ENCODE results near the gene NT5E. TPM values are rescaled to one million over a fixed set of nuclear protein-coding genes. Genes with fewer than 3 reads are reported as not detected.

Gene NT5E
- total RNA-seq, 4 donors from 2014 or later = 15.5 to 38.8 (median 22.7) TPM

GRCh38 chr6:85422996-85423395 is 26.9 kb upstream of the NT5E start:
- TF ChIP-seq, protein P1, sequence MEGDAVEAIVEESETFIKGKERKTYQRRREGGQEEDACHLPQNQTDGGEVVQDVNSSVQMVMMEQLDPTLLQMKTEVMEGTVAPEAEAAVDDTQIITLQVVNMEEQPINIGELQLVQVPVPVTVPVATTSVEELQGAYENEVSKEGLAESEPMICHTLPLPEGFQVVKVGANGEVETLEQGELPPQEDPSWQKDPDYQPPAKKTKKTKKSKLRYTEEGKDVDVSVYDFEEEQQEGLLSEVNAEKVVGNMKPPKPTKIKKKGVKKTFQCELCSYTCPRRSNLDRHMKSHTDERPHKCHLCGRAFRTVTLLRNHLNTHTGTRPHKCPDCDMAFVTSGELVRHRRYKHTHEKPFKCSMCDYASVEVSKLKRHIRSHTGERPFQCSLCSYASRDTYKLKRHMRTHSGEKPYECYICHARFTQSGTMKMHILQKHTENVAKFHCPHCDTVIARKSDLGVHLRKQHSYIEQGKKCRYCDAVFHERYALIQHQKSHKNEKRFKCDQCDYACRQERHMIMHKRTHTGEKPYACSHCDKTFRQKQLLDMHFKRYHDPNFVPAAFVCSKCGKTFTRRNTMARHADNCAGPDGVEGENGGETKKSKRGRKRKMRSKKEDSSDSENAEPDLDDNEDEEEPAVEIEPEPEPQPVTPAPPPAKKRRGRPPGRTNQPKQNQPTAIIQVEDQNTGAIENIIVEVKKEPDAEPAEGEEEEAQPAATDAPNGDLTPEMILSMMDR (IDR thresholded peaks at IDR 0.05; ENCODE audit: low read depth) = no peak

DNA sequence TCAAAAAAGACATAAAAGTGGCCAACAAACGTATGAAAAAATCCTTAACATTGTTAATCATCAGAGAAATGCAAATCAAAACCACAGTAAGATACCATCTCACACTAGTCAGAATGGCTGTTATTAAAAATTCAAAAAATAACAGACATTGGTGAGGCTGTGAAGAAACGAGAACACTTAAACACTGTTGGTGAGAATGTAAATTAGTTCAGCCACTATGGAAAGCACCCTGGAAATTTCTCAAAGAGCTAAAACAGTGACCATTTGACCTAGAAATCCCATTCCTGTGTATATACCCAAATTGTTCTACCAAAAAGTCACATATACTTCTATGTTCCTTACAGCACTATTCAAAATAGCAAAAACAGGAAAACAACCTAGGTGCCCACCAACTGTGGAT is 24.9 kb upstream of the NT5E start:
- TF ChIP-seq, protein P1 (IDR thresholded peaks at IDR 0.05; ENCODE audit: low read depth) = no peak

- TF ChIP-seq, protein P1 (IDR thresholded peaks at IDR 0.05; ENCODE audit: low read depth) = no peak
Measured at GRCh38 chr6:85425997-85426396, 23.9 kb upstream of the NT5E start.

DNA sequence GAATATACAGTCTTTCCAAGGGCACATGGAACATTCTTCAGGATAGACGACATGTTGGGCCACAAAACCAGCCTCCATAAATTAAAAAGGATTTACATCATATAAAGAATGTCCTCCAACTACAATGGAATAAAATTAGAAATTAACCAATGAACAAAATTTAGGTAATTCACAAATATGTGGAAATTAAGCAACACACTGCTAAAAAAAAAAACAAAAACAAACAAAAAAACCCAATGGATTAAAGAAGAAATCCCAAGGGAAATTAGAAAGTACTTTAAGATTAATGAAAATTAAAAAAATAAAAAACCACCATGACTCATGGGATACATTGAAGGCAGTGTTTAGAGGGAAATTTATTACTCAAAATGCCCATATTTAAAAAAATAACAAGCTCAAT is 21.4 kb upstream of the NT5E start:
- TF ChIP-seq, protein P1 (IDR thresholded peaks at IDR 0.05; ENCODE audit: low read depth) = no peak

DNA sequence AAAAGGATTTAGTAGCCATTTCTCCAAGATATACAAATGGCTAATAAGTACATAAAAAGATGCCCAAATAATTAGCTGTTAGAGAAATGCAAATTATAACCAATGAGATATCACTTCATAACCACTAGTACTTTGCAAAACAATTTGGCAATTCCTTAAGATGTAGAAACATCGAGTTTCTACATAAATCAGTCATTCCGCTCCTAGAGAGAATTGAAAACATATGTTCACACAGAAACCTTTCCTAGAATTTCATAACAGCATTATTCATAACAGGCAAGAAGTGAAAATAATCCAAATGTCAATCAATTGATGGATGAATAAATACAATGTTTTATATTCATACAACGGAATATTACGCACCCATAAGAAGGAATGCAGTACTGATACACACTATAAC is 20.5 kb upstream of the NT5E start:
- TF ChIP-seq, protein P1 (IDR thresholded peaks at IDR 0.05; ENCODE audit: low read depth) = no peak

DNA sequence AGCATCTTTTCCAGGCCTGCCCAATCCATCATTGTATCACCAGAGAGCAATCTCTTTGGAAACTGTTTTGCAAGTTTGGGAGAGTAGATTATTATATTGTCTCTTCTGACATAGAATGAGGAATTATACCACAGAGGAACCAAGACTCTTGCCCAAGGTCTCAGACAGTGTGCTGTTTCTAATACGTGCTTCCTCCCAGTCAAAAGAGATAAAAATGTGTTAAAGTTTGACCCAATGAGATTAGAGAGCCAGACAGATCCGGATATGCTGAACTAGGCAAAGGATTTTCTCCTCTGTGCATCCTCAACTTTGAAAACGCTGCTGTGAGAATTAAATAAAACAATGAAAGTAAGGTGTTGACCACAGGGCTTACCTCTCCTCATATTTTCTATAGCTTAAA is 18.6 kb upstream of the NT5E start:
- TF ChIP-seq, protein P1 (IDR thresholded peaks at IDR 0.05; ENCODE audit: low read depth) = no peak

DNA sequence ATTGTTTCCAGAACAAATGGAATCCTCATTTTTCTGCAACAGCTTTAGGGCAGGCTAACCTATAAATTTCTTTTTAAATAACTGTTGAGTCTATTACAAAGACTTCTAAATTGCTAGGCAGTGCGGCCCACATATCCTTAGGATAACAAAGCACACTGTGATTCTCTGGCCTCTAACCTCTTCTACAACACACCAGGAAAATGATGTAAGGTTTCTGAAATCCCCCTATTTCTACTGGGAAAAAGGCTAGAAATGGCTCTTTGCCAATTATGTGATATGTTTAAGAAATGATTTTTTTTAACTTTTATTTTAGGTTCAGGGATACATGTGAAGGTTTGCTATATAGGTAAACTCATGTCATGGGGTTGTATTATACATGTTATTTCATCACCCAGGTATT is 17.3 kb upstream of the NT5E start:
- TF ChIP-seq, protein P1 (IDR thresholded peaks at IDR 0.05; ENCODE audit: low read depth) = no peak

Measured in subcutaneous adipose tissue (tissue), 4 donors.